Left renal pelvis (tissue), 4 donors: ENCODE measurements around the gene NEB. TPM values are rescaled to one million over a fixed set of nuclear protein-coding genes. Genes with fewer than 3 reads are reported as not detected.
"Not testable (repeated sequence)": the region's sequence is repeated elsewhere in the genome, so short reads cannot be mapped to it uniquely, and the experiment has no call there.

Experiments
- DNase-seq, 4 donors: peaks; one replicate each; pipeline ENCODE4 v3.0.0-alpha.2; 2013; ENCODE audit warnings: low read depth in 4 of 4, low spot score in 3 of 4
- polyA plus RNA-seq, 4 donors: library from polyadenylated mRNA; unstranded; fragments of 120-200 nt; gene quantifications; one replicate each; pipeline ENCODE4 v1.2.1, GENCODE V29; 2013; ENCODE audit not compliant: insufficient read length in 4 of 4

NEB gene
- polyA plus RNA-seq, 4 donors, result 2.1 to 20.3 (median 14.2) TPM

GRCh38 chr2:151569167-151569566, 165.1 kb downstream of the NEB start:
- DNase-seq, result no peak

GRCh38 chr2:151568501-151568900, 165.8 kb downstream of the NEB start:
- DNase-seq, result no peak

GRCh38 chr2:151567006-151567405, 167.3 kb downstream of the NEB start:
- DNase-seq, result no peak

GRCh38 chr2:151562398-151562797, 171.9 kb downstream of the NEB start:
- no peak for DNase-seq

GRCh38 chr2:151560289-151560688, 174.0 kb downstream of the NEB start:
- DNase-seq, result no peak

GRCh38 chr2:151559431-151559830, 174.8 kb downstream of the NEB start:
- not testable (repeated sequence) for DNase-seq

GRCh38 chr2:151557883-151558282, 176.4 kb downstream of the NEB start:
- not testable (repeated sequence) for DNase-seq

GRCh38 chr2:151556121-151556520, 178.2 kb downstream of the NEB start:
- no peak for DNase-seq

GRCh38 chr2:151552287-151552686, 182.0 kb downstream of the NEB start:
- no peak for DNase-seq

GRCh38 chr2:151551556-151551955, 182.7 kb downstream of the NEB start:
- DNase-seq, result no peak

GRCh38 chr2:151549191-151549590, 185.1 kb downstream of the NEB start:
- no peak for DNase-seq

GRCh38 chr2:151544449-151544848, 189.8 kb downstream of the NEB start:
- DNase-seq, result no peak

- DNase-seq, result no peak
Measured at GRCh38 chr2:151543876-151544275, 190.4 kb downstream of the NEB start.

- no peak for DNase-seq
Measured at GRCh38 chr2:151534001-151534400, 200.3 kb downstream of the NEB start.

- DNase-seq, result no peak
Measured at GRCh38 chr2:151533127-151533526, 201.1 kb downstream of the NEB start.

- DNase-seq, result no peak
Measured at GRCh38 chr2:151526572-151527090, 207.6 kb downstream of the NEB start.

GRCh38 chr2:151525821-151526373, 208.4 kb downstream of the NEB start:
- DNase-seq, result no peak

- DNase-seq, result no peak
Measured at GRCh38 chr2:151523850-151524249, 210.4 kb downstream of the NEB start.

- DNase-seq, result no peak
Measured at GRCh38 chr2:151522556-151522955, 211.7 kb downstream of the NEB start.

- no peak for DNase-seq
Measured at GRCh38 chr2:151520976-151521375, 213.3 kb downstream of the NEB start.

GRCh38 chr2:151518802-151519201, 215.5 kb downstream of the NEB start:
- no peak for DNase-seq

- DNase-seq, result no peak
Measured at GRCh38 chr2:151508519-151508918, 225.8 kb downstream of the NEB start.

GRCh38 chr2:151506170-151506569, 228.1 kb downstream of the NEB start:
- no peak for DNase-seq
